H1 (cell line): ENCODE measurements around the gene ZMYND10.

ENCODE experiments used
- CTCF ChIP-seq, 3 experiments: IDR thresholded peaks; 1 replicate in 2 of 3; 2 replicates in 1 of 3; pipeline versions ENCODE4 v1.5.1 to v1.6.1; 2011; ENCODE audit warnings: low read length in 3 of 3, mild to moderate bottlenecking in 3 of 3, inconsistent platforms in 2 of 3, low read depth in 1 of 3, moderate library complexity in 1 of 3; ENCODE audit not compliant: insufficient read depth in 1 of 3; ENCODE audit errors: control extremely low read depth in 1 of 3
- EP300 ChIP-seq, 2 experiments: IDR thresholded peaks; 1 replicate in 1 of 2; 2 replicates in 1 of 2; pipeline ENCODE4 v1.6.1; 2011 to 2012; ENCODE audit warnings: low read depth in 2 of 2, low read length in 2 of 2, mild to moderate bottlenecking in 2 of 2, borderline replicate concordance in 1 of 2, inconsistent platforms in 1 of 2, moderate library complexity in 1 of 2
- GABPA ChIP-seq: IDR thresholded peaks from 2 replicates; pipeline ENCODE4 v1.6.1; 2011; ENCODE audit warnings: mild to moderate bottlenecking, low read length, moderate library complexity, borderline replicate concordance; ENCODE audit not compliant: insufficient read depth
- POLR2A ChIP-seq, 2 experiments: IDR thresholded peaks; 1 replicate in 1 of 2; 2 replicates in 1 of 2; pipeline ENCODE4 v1.6.1; 2011; ENCODE audit warnings: low read depth in 2 of 2, low read length in 2 of 2, mild to moderate bottlenecking in 2 of 2; ENCODE audit errors: control extremely low read depth in 1 of 2
- POLR2AphosphoS5 ChIP-seq: IDR thresholded peaks from 2 replicates; pipeline ENCODE4 v1.6.1; 2011; ENCODE audit warnings: low read depth, low read length
- RAD21 ChIP-seq, 2 experiments: IDR thresholded peaks in 1 of 2; conservative IDR thresholded peaks in 1 of 2; 2 replicates each; pipeline ENCODE4 v1.6.1; 2011; ENCODE audit warnings: low read depth in 2 of 2, low read length in 2 of 2, improper control_type of control experiment in 1 of 2, inconsistent platforms in 1 of 2, mild to moderate bottlenecking in 1 of 2, moderate library complexity in 1 of 2

- TF ChIP-seq CTCF (IDR thresholded peaks at IDR 0.05; ENCODE audit: control extremely low read depth in 1 of 3, insufficient read depth in 1 of 3, low read depth in 1 of 3, low read length in 3 of 3) (peak in 2 of 3 experiments; percentile 39 to 41; a peak in 3 of 4 replicates), GABPA (no peak), RAD21 (IDR thresholded peaks at IDR 0.05 in 1 of 2, conservative IDR thresholded peaks at IDR 0.05 in 1 of 2; ENCODE audit: low read depth in 2 of 2, low read length in 2 of 2) (peak; percentile 25 to 53; a peak in 3 of 4 replicates), POLR2A (IDR thresholded peaks at IDR 0.05; ENCODE audit: control extremely low read depth in 1 of 2, low read depth in 2 of 2, low read length in 2 of 2) (no peak; a peak in 1 of 3 replicates), POLR2AphosphoS5 (no peak), EP300 (IDR thresholded peaks at IDR 0.05; ENCODE audit: borderline replicate concordance in 1 of 2, low read depth in 2 of 2, low read length in 2 of 2) (no peak)
Measured at GRCh38 chr3:50303013-50303815, 42.3 kb downstream of the ZMYND10 start, which contains the start of gene HYAL1.
